ENCODE results near the gene FABP6. TPM values are rescaled to one million over a fixed set of nuclear protein-coding genes. Genes with fewer than 3 reads are reported as not detected.

Gene FABP6
- total RNA-seq, 1 donor from 2014 or later: 7.7 TPM

DNA sequence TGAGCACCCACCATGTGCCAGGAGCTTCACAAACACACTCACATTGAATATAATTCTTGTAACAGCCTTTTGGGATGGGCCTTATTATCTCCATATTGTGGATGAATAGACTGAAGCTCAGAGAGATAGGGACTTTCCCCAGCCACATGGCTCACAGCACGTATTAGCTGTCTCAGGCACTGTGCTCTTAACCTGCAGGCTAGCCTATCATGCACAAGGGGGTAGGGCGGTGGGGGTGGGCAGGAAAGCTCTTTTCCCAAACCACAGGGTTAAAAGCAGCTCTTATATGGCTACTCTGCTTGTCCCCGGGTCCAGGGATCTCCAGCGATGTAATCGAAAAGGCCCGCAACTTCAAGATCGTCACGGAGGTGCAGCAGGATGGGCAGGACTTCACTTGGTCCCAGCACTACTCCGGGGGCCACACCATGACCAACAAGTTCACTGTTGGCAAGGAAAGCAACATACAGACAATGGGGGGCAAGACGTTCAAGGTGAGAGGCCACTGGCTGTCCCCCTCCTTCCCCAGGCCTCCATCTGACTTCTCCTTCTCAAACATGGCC is 2.6 kb downstream of the FABP6 start:
- Mint-ChIP-seq H3K4me1 (ENCODE audit: low read depth, unreplicated experiment) (no peaks in the 10 kb centered on the region), H3K27me3 (ENCODE audit: unreplicated experiment) (peaks cover 4% of the 10 kb centered on the region), H3K4me3 (ENCODE audit: unreplicated experiment) (no peak overlapping the region), H3K9me3 (ENCODE audit: unreplicated experiment) (peaks cover 7% of the 10 kb centered on the region), H3K36me3 (ENCODE audit: unreplicated experiment) (no peaks in the 10 kb centered on the region), H3K27ac (ENCODE audit: unreplicated experiment) (no peak overlapping the region)
- TF ChIP-seq, protein P1, sequence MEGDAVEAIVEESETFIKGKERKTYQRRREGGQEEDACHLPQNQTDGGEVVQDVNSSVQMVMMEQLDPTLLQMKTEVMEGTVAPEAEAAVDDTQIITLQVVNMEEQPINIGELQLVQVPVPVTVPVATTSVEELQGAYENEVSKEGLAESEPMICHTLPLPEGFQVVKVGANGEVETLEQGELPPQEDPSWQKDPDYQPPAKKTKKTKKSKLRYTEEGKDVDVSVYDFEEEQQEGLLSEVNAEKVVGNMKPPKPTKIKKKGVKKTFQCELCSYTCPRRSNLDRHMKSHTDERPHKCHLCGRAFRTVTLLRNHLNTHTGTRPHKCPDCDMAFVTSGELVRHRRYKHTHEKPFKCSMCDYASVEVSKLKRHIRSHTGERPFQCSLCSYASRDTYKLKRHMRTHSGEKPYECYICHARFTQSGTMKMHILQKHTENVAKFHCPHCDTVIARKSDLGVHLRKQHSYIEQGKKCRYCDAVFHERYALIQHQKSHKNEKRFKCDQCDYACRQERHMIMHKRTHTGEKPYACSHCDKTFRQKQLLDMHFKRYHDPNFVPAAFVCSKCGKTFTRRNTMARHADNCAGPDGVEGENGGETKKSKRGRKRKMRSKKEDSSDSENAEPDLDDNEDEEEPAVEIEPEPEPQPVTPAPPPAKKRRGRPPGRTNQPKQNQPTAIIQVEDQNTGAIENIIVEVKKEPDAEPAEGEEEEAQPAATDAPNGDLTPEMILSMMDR (IDR thresholded peaks at IDR 0.05; ENCODE audit: partially characterized antibody, unreplicated experiment): no peak
- DNase-seq: no peak

DNA sequence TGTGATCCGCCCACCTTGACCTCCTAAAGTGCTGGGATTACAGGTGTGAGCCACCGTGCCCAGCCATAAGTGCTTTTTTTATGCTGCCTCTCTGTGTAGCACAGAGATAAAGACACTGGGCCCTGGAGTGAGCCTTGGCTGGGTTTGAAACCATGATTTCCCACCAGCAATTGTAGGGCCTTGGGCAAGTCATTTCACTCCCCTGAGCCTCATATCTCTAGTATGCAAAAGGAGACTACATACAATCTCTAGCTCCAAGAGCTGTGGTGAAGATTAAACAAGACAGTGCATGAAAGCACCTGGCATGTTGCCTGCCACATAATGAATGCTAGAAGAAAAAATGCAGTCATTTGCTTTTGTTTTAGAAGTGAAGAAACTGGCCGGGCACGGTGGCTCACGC is 3.9 kb downstream of the FABP6 start:
- H3K4me1 Mint-ChIP-seq (ENCODE audit: low read depth, unreplicated experiment): peaks cover 11% of the 10 kb centered on the region

DNA sequence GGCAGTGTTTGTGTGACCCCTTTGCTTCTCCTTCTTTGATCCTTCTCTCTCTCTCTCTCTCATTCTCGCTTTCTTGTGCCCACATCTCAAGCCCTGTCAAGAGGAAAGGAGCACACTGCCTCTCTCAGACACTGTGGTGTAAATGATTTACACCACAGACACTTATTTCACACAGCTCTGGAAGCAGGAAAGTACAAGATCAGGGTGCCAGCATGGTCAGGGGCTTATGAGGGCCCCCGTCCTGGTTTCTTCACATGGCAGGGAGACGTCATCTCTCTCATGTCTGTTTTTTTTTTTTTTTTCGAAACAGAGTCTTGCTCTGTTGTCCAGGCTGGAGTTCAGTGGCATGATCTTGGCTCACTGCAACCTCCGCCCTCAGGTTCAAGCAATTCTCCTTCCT is 6.4 kb downstream of the FABP6 start:
- H3K27ac Mint-ChIP-seq (ENCODE audit: unreplicated experiment): no peak overlapping the region
- H3K36me3 Mint-ChIP-seq (ENCODE audit: unreplicated experiment): no peaks in the 10 kb centered on the region
- peaks cover 19% of the 10 kb centered on the region for H3K4me1 Mint-ChIP-seq (ENCODE audit: low read depth, unreplicated experiment)
- TF ChIP-seq, protein P1 (IDR thresholded peaks at IDR 0.05; ENCODE audit: partially characterized antibody, unreplicated experiment): no peak
- no peak overlapping the region for H3K4me3 Mint-ChIP-seq (ENCODE audit: unreplicated experiment)
- H3K9me3 Mint-ChIP-seq (ENCODE audit: unreplicated experiment): peaks cover 16% of the 10 kb centered on the region
- H3K27me3 Mint-ChIP-seq (ENCODE audit: unreplicated experiment): peaks cover 18% of the 10 kb centered on the region
- DNase-seq: no peak

More for the DNA sequence above, 3.9 kb downstream of the FABP6 start:
- Mint-ChIP-seq H3K27ac (ENCODE audit: unreplicated experiment) (no peak overlapping the region), H3K9me3 (ENCODE audit: unreplicated experiment) (peaks cover 9% of the 10 kb centered on the region), H3K27me3 (ENCODE audit: unreplicated experiment) (peaks cover 10% of the 10 kb centered on the region), H3K4me3 (ENCODE audit: unreplicated experiment) (no peak overlapping the region), H3K36me3 (ENCODE audit: unreplicated experiment) (no peaks in the 10 kb centered on the region)
- TF ChIP-seq, protein P1 (IDR thresholded peaks at IDR 0.05; ENCODE audit: partially characterized antibody, unreplicated experiment): no peak
- no peak for DNase-seq

DNA sequence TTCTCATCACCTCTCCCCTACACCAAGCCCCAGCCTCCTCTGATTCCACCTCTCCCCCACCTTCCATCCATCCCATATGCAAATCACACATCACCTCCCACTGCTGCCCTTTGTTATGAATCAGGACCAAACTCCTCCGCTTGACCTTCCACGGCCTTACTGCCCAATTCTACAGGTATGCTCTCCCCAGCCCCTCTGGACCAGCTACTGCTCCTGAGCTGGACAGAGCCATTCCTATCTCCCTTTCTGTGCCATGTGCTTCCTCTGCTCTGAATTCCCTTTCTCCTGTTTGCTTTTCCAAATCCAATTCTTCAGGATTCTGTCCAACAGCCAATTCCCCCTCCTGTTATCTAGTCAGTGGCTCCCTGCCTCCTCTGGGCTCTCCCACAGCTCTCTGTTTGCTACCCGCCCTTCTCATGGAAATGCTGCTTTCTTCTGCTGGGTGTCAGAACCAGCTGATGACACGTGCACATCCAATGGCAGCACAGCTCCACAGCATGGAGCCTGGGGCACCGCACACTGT is 8.3 kb downstream of the FABP6 start:
- no peak for DNase-seq
- H3K36me3 Mint-ChIP-seq (ENCODE audit: unreplicated experiment): no peaks in the 10 kb centered on the region
- H3K27me3 Mint-ChIP-seq (ENCODE audit: unreplicated experiment): peaks cover 18% of the 10 kb centered on the region
- H3K4me1 Mint-ChIP-seq (ENCODE audit: low read depth, unreplicated experiment): peaks cover 19% of the 10 kb centered on the region
- peaks cover 17% of the 10 kb centered on the region for H3K9me3 Mint-ChIP-seq (ENCODE audit: unreplicated experiment)
- TF ChIP-seq, protein P1 (IDR thresholded peaks at IDR 0.05; ENCODE audit: partially characterized antibody, unreplicated experiment): no peak
- H3K27ac Mint-ChIP-seq (ENCODE audit: unreplicated experiment): peak overlapping the region; percentile 5
- peak overlapping the region; percentile 17 for H3K4me3 Mint-ChIP-seq (ENCODE audit: unreplicated experiment)

DNA sequence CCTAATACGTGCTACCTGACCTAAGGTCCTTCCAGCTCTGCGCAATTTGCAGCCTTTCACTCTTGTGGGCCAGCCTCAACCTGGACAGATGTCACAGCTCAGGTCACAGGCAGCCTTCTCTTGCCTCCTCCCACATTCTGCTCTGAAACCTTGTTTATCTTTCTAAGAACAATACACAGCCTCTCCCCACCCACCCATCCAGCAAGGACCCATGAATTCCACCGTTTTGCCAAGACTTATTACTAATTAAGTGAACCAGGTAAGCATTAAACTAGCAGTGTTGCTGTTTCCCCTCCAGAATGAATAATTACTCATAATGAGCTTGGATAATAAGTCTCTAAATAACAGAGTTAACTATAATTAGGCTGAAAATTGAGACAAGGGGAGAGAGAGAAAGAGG is 11.0 kb downstream of the FABP6 start:
- Mint-ChIP-seq H3K27ac (ENCODE audit: unreplicated experiment) (peak overlapping the region; percentile 71), H3K36me3 (ENCODE audit: unreplicated experiment) (no peaks in the 10 kb centered on the region), H3K9me3 (ENCODE audit: unreplicated experiment) (peaks cover 22% of the 10 kb centered on the region), H3K27me3 (ENCODE audit: unreplicated experiment) (peaks cover 27% of the 10 kb centered on the region), H3K4me3 (ENCODE audit: unreplicated experiment) (peak overlapping the region; percentile 43), H3K4me1 (ENCODE audit: low read depth, unreplicated experiment) (peaks cover 26% of the 10 kb centered on the region)
- no peak for DNase-seq
- TF ChIP-seq, protein P1 (IDR thresholded peaks at IDR 0.05; ENCODE audit: partially characterized antibody, unreplicated experiment): no peak
